Small intestine (tissue), 7 donors: ENCODE data around the gene SMIM45.

Experiments used
- DNase-seq, 2 donors: peaks; one replicate each; pipeline versions ENCODE4 v3.0.0 to v3.0.0-alpha.2; 2013
- FAIRE-seq: peaks from 2 replicates; lab custom pipeline; 2012; peaks lifted over from hg19 to GRCh38; lab: Jason Lieb, UNC
- H3K27ac ChIP-seq, 3 donors: one replicate each; pipeline ENCODE4 v1.5.1; 2013; ENCODE audit warnings: low read length in 2 of 3, mild to moderate bottlenecking in 2 of 3, control low read depth in 1 of 3, inconsistent platforms in 1 of 3, low read depth in 1 of 3, moderate library complexity in 1 of 3
- H3K27me3 ChIP-seq, 3 donors: one replicate each; pipeline ENCODE4 v1.6.1; 2013; ENCODE audit warnings: low read length in 3 of 3, inconsistent platforms in 1 of 3; ENCODE audit not compliant: control insufficient read depth in 3 of 3, insufficient read depth in 3 of 3
- H3K36me3 ChIP-seq, 3 donors: one replicate each; pipeline ENCODE4 v1.6.1; 2013; ENCODE audit warnings: low read length in 3 of 3, inconsistent platforms in 1 of 3, low read depth in 1 of 3, mild to moderate bottlenecking in 1 of 3, moderate library complexity in 1 of 3; ENCODE audit not compliant: control insufficient read depth in 3 of 3, insufficient read depth in 2 of 3
- H3K4me1 ChIP-seq, 3 donors: one replicate each; pipeline ENCODE4 v1.6.1; 2013; ENCODE audit warnings: low read length in 2 of 3, inconsistent platforms in 1 of 3, low read depth in 1 of 3, mild to moderate bottlenecking in 1 of 3, moderate library complexity in 1 of 3; ENCODE audit not compliant: control insufficient read depth in 3 of 3, insufficient read depth in 2 of 3
- H3K4me3 ChIP-seq, 3 donors: one replicate each; pipeline ENCODE4 v1.5.1; 2013; ENCODE audit warnings: low read length in 3 of 3, control low read depth in 1 of 3, inconsistent platforms in 1 of 3, low read depth in 1 of 3, mild to moderate bottlenecking in 1 of 3, moderate library complexity in 1 of 3
- H3K9me3 ChIP-seq, 2 donors: one replicate each; pipeline ENCODE4 v1.6.1; 2013; ENCODE audit warnings: low read depth in 1 of 2, low read length in 1 of 2; ENCODE audit not compliant: control insufficient read depth in 2 of 2, insufficient read depth in 1 of 2
- WGBS, 3 donors: extraction: QIAGEN DNeasy Blood & Tissue Kit; methylation state at CpG; one replicate each; pipeline ENCODE4 v1.1.7; 2013; 5-methylcytosine and 5-hydroxymethylcytosine counted together
- donor health status: healthy with polysubstance abuse.
- donor health status: control.
- donor health status: control.
- donor health status: Bipolar disorder and iron deficiency.
- donor health status: healthy.

The SMIM45 gene

GRCh38 chr22:41992496-41992895 lies 40.5 kb downstream of the SMIM45 start:
- DNase-seq (no peak), FAIRE-seq (no peak)
- Histone ChIP-seq H3K27me3 (peaks cover 0 to 18% (median 0%) of the 10 kb centered on the region in 3 donors), H3K4me3 (no peak overlapping the region), H3K4me1 (no peaks in the 10 kb centered on the region), H3K36me3 (no peaks in the 10 kb centered on the region), H3K27ac (no peak overlapping the region), H3K9me3 (no peaks in the 10 kb centered on the region)
- 91 to 96% (median 91%) methylated on average over 5 of the region's 5 CpGs for WGBS, 3 donors

- FAIRE-seq (no peak), DNase-seq (no peak)
- 65 to 71% (median 69%) methylated on average over 3 of the region's 3 CpGs for whole genome bisulfite sequencing, 3 donors
- H3K9me3 ChIP-seq: peaks cover 0 to 3% of the 10 kb centered on the region in 2 donors
- no peaks in the 10 kb centered on the region for H3K36me3 ChIP-seq
- no peak overlapping the region for H3K4me3 ChIP-seq
- peaks cover 0 to 14% (median 0%) of the 10 kb centered on the region in 3 donors for H3K27me3 ChIP-seq
- H3K4me1 ChIP-seq: peaks cover 0 to 7% (median 3%) of the 10 kb centered on the region in 3 donors
- H3K27ac ChIP-seq: no peak overlapping the region
Measured at GRCh38 chr22:41995211-41995610, 43.3 kb downstream of the SMIM45 start.

- FAIRE-seq: no peak
Measured at GRCh38 chr22:41996826-41997225, 44.9 kb downstream of the SMIM45 start.

GRCh38 chr22:41998361-41999261 lies 46.7 kb downstream of the SMIM45 start, which contains the start of gene WBP2NL:
Gene WBP2NL, plus strand, starts transcription at chr22:41998788. Its CDS starts 31 bp downstream, at chr22:41998819.
- Histone ChIP-seq H3K4me1 (peaks cover 0 to 7% (median 3%) of the 10 kb centered on the region in 3 donors), H3K27ac (peak within 1 kb of the TSS in 1 of 3 donors; percentile 77), H3K9me3 (peaks cover 0 to 3% of the 10 kb centered on the region in 2 donors), H3K27me3 (peaks cover 0 to 12% (median 0%) of the 10 kb centered on the region in 3 donors), H3K4me3 (peak within 1 kb of the TSS; percentile 45 to 60 (median 49)), H3K36me3 (peaks cover 0 to 2% (median 0%) of the 10 kb centered on the region in 3 donors)
- FAIRE-seq (no peak), DNase-seq (peak; percentile 91)
- WGBS, 3 donors: 26 to 32% (median 28%) methylated on average over 61 to 71 of the region's 71 CpGs

More at GRCh38 chr22:41996826-41997225, 44.9 kb downstream of the SMIM45 start:
- peaks cover 0 to 7% (median 3%) of the 10 kb centered on the region in 3 donors for H3K4me1 ChIP-seq
- DNase-seq: no peak
- 83 to 92% (median 85%) methylated on average over 5 of the region's 5 CpGs for WGBS, 3 donors
- H3K9me3 ChIP-seq: peaks cover 0 to 3% of the 10 kb centered on the region in 2 donors
- H3K27me3 ChIP-seq: peaks cover 0 to 12% (median 0%) of the 10 kb centered on the region in 3 donors
- H3K27ac ChIP-seq: no peak overlapping the region
- no peak overlapping the region for H3K4me3 ChIP-seq
- H3K36me3 ChIP-seq: peaks cover 0 to 2% (median 0%) of the 10 kb centered on the region in 3 donors

- DNase-seq (no peak), FAIRE-seq (no peak)
- WGBS, 3 donors: 89 to 96% (median 95%) methylated on average over 8 of the region's 8 CpGs
- Histone ChIP-seq H3K4me3 (no peak overlapping the region), H3K27me3 (peaks cover 0 to 7% (median 0%) of the 10 kb centered on the region in 3 donors), H3K4me1 (peaks cover 0 to 7% (median 3%) of the 10 kb centered on the region in 3 donors), H3K27ac (no peak overlapping the region), H3K9me3 (peaks cover 0 to 5% of the 10 kb centered on the region in 2 donors), H3K36me3 (peaks cover 0 to 2% (median 0%) of the 10 kb centered on the region in 3 donors)
Measured at GRCh38 chr22:42000466-42000865, 48.5 kb downstream of the SMIM45 start.

GRCh38 chr22:42001121-42001520 lies 49.2 kb downstream of the SMIM45 start:
- WGBS, 3 donors: 84 to 92% (median 90%) methylated on average over 8 of the region's 8 CpGs
- H3K4me3 ChIP-seq: no peak overlapping the region
- no peak for FAIRE-seq

GRCh38 chr22:42001706-42002105 lies 49.8 kb downstream of the SMIM45 start:
- 91 to 99% (median 97%) methylated on average over 12 of the region's 12 CpGs for WGBS, 3 donors
- H3K9me3 ChIP-seq: peaks cover 0 to 5% of the 10 kb centered on the region in 2 donors
- H3K4me1 ChIP-seq: peaks cover 0 to 7% (median 3%) of the 10 kb centered on the region in 3 donors
- no peak overlapping the region for H3K27ac ChIP-seq
- peaks cover 0 to 2% (median 0%) of the 10 kb centered on the region in 3 donors for H3K27me3 ChIP-seq
- DNase-seq (no peak), FAIRE-seq (no peak)
- H3K4me3 ChIP-seq: no peak overlapping the region
- H3K36me3 ChIP-seq: peaks cover 0 to 2% (median 0%) of the 10 kb centered on the region in 3 donors

More at GRCh38 chr22:42001121-42001520, 49.2 kb downstream of the SMIM45 start:
- H3K27me3 ChIP-seq: peaks cover 0 to 7% (median 0%) of the 10 kb centered on the region in 3 donors
- H3K4me1 ChIP-seq: peaks cover 0 to 7% (median 3%) of the 10 kb centered on the region in 3 donors
- H3K9me3 ChIP-seq: peaks cover 0 to 5% of the 10 kb centered on the region in 2 donors
- no peak for DNase-seq
- no peak overlapping the region for H3K27ac ChIP-seq
- peaks cover 0 to 2% (median 0%) of the 10 kb centered on the region in 3 donors for H3K36me3 ChIP-seq

GRCh38 chr22:42007922-42008321 lies 56.0 kb downstream of the SMIM45 start:
- peaks cover 0 to 4% of the 10 kb centered on the region in 2 donors for H3K9me3 ChIP-seq
- no peak overlapping the region for H3K4me3 ChIP-seq
- WGBS, 3 donors: 70 to 82% (median 78%) methylated on average over 4 of the region's 4 CpGs
- FAIRE-seq (no peak), DNase-seq (no peak)
- no peaks in the 10 kb centered on the region for H3K27me3 ChIP-seq
- no peaks in the 10 kb centered on the region for H3K36me3 ChIP-seq
- H3K27ac ChIP-seq: no peak overlapping the region
- H3K4me1 ChIP-seq: no peaks in the 10 kb centered on the region
